Activated naive CD8-positive, alpha-beta T cell treated with anti-CD3 and anti-CD28 coated beads for 36 hours (primary cell): Measurements from ENCODE around the gene GCK. TPM values are rescaled to one million over a fixed set of nuclear protein-coding genes. Genes with fewer than 3 reads are reported as not detected.

ENCODE experiments used
- DNase-seq: peaks from one replicate; pipeline ENCODE4 v3.0.0; 2021
- H3K27ac Mint-ChIP-seq: one replicate; pipeline ENCODE4 v1.8.0; 2022; ENCODE audit warnings: mild to moderate bottlenecking, moderate library complexity, mixed read lengths
- H3K27me3 Mint-ChIP-seq: one replicate; pipeline ENCODE4 v1.8.0; 2022; ENCODE audit warnings: mild to moderate bottlenecking, mixed read lengths
- H3K36me3 Mint-ChIP-seq: one replicate; pipeline ENCODE4 v1.8.0; 2021; ENCODE audit warnings: mild to moderate bottlenecking, mixed read lengths
- H3K4me1 Mint-ChIP-seq: one replicate; pipeline ENCODE4 v1.8.0; 2021; ENCODE audit warnings: mixed read lengths
- H3K4me3 Mint-ChIP-seq: one replicate; pipeline ENCODE4 v1.8.0; 2022; ENCODE audit warnings: mild to moderate bottlenecking, moderate library complexity, mixed read lengths
- H3K9me3 Mint-ChIP-seq: one replicate; pipeline ENCODE4 v1.8.0; 2022; ENCODE audit warnings: mixed read lengths
- total RNA-seq, 2 experiments: library from RNA; stranded (reverse); gene quantifications; one replicate each; pipeline ENCODE4 v1.2.3, GENCODE V29; 2021

GCK gene
- total RNA-seq, 2 experiments from 2014 or later = 2.5 to 3.7 TPM

DNA sequence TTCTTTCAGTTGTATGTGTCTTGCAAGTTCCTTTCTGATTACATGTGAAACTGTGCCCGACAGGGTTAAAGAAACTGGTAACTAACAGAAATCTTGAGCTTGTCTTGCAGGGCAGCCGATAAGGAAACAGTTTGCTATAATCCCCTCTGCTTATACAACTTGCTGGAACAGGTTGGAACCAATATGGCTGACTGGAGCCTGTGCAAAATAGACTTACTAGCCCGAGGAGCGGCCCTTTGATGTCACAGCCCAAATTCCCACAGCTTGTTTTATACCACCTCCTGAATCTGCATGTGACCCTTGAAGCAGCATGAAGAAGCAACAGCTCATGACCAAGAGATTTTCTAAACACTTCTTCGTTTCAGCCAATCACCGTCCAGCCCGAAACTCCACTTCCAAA lies 8.2 kb upstream of the GCK start:
- Mint-ChIP-seq H3K27ac (no peak overlapping the region), H3K4me3 (no peak overlapping the region), H3K36me3 (peaks cover 5% of the 10 kb centered on the region), H3K4me1 (peaks cover 23% of the 10 kb centered on the region), H3K9me3 (peaks cover 2% of the 10 kb centered on the region), H3K27me3 (peaks cover 9% of the 10 kb centered on the region)
- no peak for DNase-seq

- Mint-ChIP-seq H3K4me3 (no peak overlapping the region), H3K36me3 (peaks cover 4% of the 10 kb centered on the region), H3K9me3 (peaks cover 2% of the 10 kb centered on the region), H3K4me1 (peaks cover 13% of the 10 kb centered on the region), H3K27ac (no peak overlapping the region), H3K27me3 (peaks cover 9% of the 10 kb centered on the region)
- peak; percentile 26 for DNase-seq
Measured at GRCh38 chr7:44196450-44196872, 7.2 kb upstream of the GCK start.

DNA sequence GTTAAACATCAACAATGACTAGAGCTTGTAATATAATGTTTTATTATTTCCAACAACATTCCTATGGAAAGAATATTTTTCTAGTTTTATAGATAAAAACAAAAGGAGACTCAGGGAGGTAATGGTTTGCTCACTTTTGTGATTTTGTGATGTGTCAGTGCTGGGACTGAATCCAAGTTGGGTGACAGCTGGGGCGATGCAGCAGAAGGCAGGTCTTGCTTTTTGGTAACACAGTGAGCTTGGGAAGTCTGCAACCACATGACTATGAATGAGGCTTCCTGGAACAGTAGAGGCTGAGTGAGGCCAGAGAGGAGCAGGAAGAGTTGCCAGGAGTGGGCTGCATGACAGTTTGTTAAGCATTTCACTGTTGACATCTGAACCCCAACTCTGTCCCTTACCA lies 6.7 kb upstream of the GCK start:
- H3K4me1 Mint-ChIP-seq = peaks cover 12% of the 10 kb centered on the region
- no peak overlapping the region for H3K27ac Mint-ChIP-seq
- peaks cover 4% of the 10 kb centered on the region for H3K36me3 Mint-ChIP-seq
- peaks cover 2% of the 10 kb centered on the region for H3K9me3 Mint-ChIP-seq
- DNase-seq = no peak
- H3K4me3 Mint-ChIP-seq = no peak overlapping the region
- H3K27me3 Mint-ChIP-seq = peaks cover 9% of the 10 kb centered on the region

- H3K27ac Mint-ChIP-seq = no peak overlapping the region
- peaks cover 12% of the 10 kb centered on the region for H3K4me1 Mint-ChIP-seq
Measured at GRCh38 chr7:44194562-44195145, 5.4 kb upstream of the GCK start.

DNA sequence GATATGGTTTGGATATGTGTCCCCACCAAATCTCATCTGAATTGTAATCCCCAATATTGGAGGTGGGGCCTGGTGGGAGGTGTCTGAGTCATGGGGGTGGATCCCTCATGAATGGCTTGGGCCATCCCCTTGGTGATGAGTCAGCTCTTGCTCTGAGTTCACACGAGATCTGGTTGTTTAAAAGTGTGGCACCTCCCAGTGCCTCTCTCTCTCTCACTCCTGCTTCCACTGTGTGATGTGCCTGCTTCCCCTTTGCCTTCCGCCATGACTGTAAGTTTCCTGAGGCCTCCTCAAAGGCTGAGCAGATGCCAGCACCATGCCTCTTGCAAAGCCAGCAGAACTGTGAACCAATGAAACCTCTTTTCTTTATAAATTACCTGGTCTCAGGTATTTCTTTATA lies 4.8 kb upstream of the GCK start:
- Mint-ChIP-seq H3K9me3 (no peaks in the 10 kb centered on the region), H3K4me3 (no peak overlapping the region), H3K27me3 (peaks cover 9% of the 10 kb centered on the region), H3K4me1 (peaks cover 12% of the 10 kb centered on the region), H3K36me3 (peaks cover 2% of the 10 kb centered on the region), H3K27ac (peak overlapping the region; percentile 36)
- DNase-seq = peak; percentile 53

More at GRCh38 chr7:44194562-44195145, 5.4 kb upstream of the GCK start:
- H3K27me3 Mint-ChIP-seq = peaks cover 9% of the 10 kb centered on the region
- no peaks in the 10 kb centered on the region for H3K9me3 Mint-ChIP-seq
- peaks cover 2% of the 10 kb centered on the region for H3K36me3 Mint-ChIP-seq
- H3K4me3 Mint-ChIP-seq = no peak overlapping the region
- no peak for DNase-seq

DNA sequence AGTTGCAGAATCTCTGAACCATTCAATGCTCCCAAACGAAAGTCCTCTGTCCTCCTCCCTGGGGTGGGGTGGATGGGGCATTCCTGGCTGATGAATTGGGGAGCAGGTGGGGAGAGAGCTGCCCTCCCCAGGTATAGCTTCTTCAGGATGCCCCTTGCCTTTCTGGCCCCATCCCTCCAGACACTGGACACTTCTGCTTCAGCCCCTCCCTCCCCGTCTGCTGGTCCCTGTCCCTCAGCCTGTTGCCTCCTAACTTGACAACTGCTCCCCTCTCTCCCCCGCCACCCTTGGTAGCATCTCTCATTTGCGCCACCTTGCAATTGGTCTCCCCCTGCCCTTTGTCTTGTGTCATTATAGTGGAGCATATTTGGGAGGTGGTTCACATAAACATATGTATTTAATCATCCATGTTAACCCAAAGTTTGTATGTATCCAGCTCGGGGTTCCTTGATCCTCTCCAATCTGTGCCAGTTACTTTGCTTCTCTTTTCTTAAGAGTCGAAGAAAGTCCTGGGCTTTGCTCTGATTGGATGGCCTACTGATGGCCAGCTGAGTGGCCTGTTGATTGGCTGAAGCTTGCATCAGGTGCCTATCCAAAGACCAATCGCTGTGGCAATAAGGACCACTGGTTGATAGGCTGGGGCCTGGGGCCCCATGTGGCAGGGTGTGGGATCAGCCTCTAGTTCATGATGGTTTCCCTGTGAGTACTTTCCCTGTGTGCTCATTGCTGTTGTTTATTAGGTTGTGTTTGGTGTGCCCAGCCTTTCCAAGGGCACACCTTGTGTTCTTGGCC lies 4.0 kb upstream of the GCK start:
- Mint-ChIP-seq H3K27ac (peak overlapping the region; percentile 36), H3K36me3 (peaks cover 2% of the 10 kb centered on the region), H3K4me3 (no peak overlapping the region), H3K4me1 (peaks cover 12% of the 10 kb centered on the region), H3K27me3 (peaks cover 9% of the 10 kb centered on the region), H3K9me3 (no peaks in the 10 kb centered on the region)
- DNase-seq = no peak

GRCh38 chr7:44191171-44191570 lies 1.9 kb upstream of the GCK start:
- Mint-ChIP-seq H3K4me1 (peaks cover 8% of the 10 kb centered on the region), H3K4me3 (no peak overlapping the region), H3K36me3 (peaks cover 2% of the 10 kb centered on the region), H3K27me3 (peaks cover 4% of the 10 kb centered on the region), H3K27ac (no peak overlapping the region), H3K9me3 (no peaks in the 10 kb centered on the region)
- DNase-seq = no peak

DNA sequence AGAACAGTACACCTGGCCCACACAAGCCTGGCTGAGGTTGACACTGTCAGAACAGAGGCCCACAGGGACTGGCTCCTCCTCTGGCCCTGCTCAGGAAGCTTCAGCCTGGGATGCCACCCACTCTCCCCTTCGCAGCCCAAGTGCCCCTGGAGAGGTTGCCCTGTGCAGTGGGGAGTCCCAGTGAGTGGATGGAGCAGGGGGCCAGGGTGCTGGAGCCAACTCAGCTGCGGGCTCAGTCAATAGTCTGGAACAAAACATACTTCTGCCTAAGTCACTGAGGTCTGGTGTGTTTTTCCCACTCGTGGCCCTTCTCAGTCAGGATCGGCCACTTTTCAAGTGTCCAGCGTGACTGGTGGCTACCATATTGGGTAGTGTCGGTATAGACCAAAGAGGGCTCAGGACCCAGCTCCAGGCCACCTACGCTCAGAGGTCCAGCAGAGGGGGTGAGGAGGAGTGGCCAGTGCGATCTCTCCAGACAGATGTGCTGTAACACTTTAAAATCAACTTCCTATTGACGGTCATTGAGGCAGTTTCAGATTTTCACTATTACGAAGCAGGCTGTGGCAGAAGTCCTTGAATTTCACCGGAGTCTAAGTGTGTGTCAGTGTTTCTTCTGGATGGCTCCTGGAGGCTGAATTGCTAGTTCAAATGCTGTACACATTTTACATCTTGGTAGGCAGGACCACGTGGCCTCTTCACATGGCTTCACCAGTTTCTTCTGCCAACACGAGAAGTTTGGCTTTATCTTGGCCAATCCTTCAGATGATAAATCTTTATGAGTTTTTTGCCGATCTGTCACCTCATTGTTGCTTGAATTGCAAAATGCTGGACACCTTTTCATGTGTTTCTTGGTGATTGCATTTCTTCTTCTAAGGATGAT lies 994 bp upstream of the GCK start:
- H3K27ac Mint-ChIP-seq = no peak overlapping the region
- no peaks in the 10 kb centered on the region for H3K9me3 Mint-ChIP-seq
- peaks cover 2% of the 10 kb centered on the region for H3K36me3 Mint-ChIP-seq
- no peak overlapping the region for H3K4me3 Mint-ChIP-seq
- no peak for DNase-seq
- H3K4me1 Mint-ChIP-seq = peaks cover 6% of the 10 kb centered on the region
- peaks cover 4% of the 10 kb centered on the region for H3K27me3 Mint-ChIP-seq

DNA sequence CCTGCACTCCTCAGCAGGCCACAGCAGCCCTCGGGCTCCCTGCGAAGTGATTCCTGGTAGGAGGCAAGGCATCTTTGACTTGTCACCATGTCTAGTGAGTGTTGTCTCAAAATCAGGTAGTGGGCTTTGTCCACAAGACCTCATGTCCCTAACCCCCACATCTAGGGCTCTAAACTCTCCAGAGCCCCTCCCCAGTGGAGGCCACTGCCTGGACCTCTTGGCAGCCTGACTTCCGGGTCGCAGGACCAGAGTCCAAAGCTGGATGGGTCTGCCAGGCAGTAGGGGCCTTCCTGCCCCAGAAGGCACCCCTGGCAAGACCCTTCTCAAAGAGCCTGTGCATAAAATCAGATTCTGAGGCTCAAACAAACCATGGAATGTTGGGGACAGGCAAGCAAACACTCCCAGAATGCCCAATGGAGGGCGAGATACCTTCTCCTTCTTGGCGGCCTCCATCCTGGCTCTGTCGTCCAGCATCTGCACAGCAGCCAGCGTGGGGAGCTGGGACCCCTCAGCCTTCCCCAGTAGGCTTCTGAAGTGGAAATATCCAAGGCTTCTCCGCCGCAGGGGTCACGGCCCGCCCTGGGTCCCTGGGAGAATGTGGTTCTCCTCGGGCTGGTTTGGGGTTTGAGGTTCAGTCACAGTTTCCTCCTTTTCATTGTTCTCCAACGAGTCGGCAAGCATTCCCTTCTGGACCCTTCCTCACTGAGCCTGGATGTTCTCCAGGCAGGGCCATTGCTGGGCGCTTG lies 586 bp downstream of the GCK start:
- H3K4me1 Mint-ChIP-seq = peaks cover under 1% of the 10 kb centered on the region
- H3K36me3 Mint-ChIP-seq = no peaks in the 10 kb centered on the region
- H3K27ac Mint-ChIP-seq = no peak overlapping the region
- no peaks in the 10 kb centered on the region for H3K9me3 Mint-ChIP-seq
- no peak for DNase-seq
- H3K4me3 Mint-ChIP-seq = no peak overlapping the region
- H3K27me3 Mint-ChIP-seq = peaks cover 4% of the 10 kb centered on the region

DNA sequence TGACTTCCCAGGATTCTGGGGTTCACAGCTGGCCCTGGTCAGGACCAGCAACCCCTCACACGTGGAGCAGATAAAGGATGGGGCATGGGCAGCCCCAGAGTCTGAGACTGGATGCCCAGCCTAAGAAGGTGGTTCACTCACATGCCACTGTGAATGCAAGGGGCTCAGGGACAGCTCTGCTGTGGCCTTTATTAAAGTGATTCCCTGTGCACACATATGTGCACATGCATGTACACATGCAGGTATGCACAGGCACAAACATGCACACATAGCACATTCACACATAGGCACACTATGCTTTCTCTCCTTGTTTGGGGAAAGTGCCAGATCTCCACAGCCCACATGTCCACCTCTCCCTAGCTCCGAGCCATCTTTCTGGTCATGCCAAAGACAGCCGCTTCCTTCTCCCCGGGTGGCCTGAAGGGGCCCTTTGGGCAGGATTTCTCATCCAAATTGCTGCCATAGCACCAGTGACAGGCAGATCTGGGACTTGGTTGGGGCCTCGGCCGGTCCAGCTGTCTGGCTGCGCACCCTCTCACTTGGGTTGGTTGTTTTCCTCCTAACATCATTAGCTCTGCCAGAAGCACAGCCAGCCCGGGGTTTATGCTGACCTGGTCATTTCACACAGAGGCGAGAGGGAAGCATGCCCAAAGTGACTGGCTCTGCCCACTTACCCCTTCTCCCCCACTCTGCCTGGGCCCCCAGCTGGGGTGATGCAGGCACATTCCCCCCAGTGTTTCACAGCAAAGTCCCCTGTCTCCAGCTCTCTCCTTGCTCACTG lies 1.4 kb downstream of the GCK start:
- no peak for DNase-seq
- Mint-ChIP-seq H3K36me3 (no peaks in the 10 kb centered on the region), H3K4me1 (no peaks in the 10 kb centered on the region), H3K27ac (no peak overlapping the region), H3K9me3 (no peaks in the 10 kb centered on the region), H3K27me3 (peaks cover 2% of the 10 kb centered on the region), H3K4me3 (no peak overlapping the region)

DNA sequence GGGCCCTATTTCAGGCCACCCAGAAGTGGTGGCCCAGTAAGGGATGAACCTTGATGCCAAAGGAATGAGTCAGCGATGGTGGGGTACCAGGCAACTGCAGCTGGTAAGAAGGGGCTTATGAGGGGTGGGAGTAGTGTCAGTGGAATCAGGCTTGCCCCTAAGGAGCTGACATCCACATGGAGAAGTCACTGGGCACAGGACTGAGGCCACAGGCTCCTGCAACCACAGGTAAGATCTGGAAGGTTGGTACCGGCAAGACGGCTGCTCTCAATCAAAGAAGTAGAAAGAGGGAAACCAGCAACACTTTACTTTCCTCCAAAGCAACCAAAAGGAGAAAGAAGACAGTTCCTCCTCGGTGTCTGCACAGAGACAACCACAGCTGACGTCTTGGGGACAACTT lies 2.5 kb downstream of the GCK start:
- no peaks in the 10 kb centered on the region for H3K36me3 Mint-ChIP-seq
- no peak for DNase-seq
- H3K4me1 Mint-ChIP-seq = no peaks in the 10 kb centered on the region
- no peak overlapping the region for H3K27ac Mint-ChIP-seq
- no peaks in the 10 kb centered on the region for H3K27me3 Mint-ChIP-seq
- no peak overlapping the region for H3K4me3 Mint-ChIP-seq
- no peaks in the 10 kb centered on the region for H3K9me3 Mint-ChIP-seq

DNA sequence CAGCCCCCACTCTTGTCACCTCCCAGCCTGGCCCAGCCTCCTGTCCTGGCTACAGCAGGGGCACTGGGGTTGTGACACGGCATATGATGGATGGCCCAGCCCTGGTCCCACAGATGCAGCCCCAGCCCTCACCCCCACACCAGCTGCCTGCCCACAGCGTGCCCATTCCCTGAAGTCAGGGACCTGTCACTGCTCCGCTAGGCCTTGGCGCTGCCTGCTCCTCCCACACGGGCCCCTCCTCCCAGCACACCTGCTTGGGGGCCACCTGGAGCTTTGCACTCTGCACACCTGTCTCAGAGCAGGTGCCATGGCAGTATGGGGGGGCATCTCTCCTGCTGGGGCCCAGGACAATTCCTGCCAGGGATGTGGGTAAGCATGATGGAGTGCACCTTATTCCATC lies 3.5 kb downstream of the GCK start:
- H3K27ac Mint-ChIP-seq = no peak overlapping the region
- H3K9me3 Mint-ChIP-seq = no peaks in the 10 kb centered on the region
- DNase-seq = no peak
- no peaks in the 10 kb centered on the region for H3K4me1 Mint-ChIP-seq
- no peaks in the 10 kb centered on the region for H3K27me3 Mint-ChIP-seq
- no peak overlapping the region for H3K4me3 Mint-ChIP-seq
- no peaks in the 10 kb centered on the region for H3K36me3 Mint-ChIP-seq

DNA sequence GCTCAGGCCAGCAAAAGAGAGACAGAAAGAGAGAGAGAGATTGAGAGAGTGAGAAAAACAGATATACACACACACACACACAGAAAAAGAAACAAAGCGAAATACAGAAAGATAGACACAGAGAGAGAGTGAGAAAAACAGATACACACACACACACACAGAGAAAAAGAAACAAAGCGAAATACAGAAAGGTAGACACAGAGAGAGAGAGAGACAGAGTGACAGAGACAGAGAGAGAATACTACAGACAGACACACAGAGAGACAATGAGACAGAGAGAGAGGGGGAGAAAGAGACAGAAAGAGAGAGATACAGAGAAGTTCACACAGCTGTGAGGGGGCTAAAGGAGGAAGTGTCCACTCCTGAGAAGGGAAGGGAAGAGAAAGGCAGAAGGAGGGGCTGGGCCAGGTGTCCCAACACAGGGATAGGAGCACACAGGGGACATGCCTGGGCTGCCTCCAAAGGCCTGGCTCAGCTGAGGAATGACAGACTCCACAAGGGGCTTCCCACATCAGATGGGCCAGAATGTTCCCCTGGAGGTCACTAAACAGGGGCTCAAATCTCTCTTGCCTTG lies 4.3 kb downstream of the GCK start:
- H3K36me3 Mint-ChIP-seq = no peaks in the 10 kb centered on the region
- H3K27ac Mint-ChIP-seq = no peak overlapping the region
- no peaks in the 10 kb centered on the region for H3K9me3 Mint-ChIP-seq
- H3K4me3 Mint-ChIP-seq = no peak overlapping the region
- no peak for DNase-seq
- H3K4me1 Mint-ChIP-seq = no peaks in the 10 kb centered on the region
- H3K27me3 Mint-ChIP-seq = no peaks in the 10 kb centered on the region
